Neuronal stem cell (in vitro differentiated cells): ENCODE data around the gene WDR83.

Experiments
- DNase-seq: peaks from one replicate; pipeline ENCODE4 v3.0.0-alpha.2; 2013; ENCODE audit warnings: low spot score
- H2AFZ ChIP-seq: one replicate; pipeline ENCODE4 v1.6.1; 2013; ENCODE audit warnings: mild to moderate bottlenecking, low read length, inconsistent platforms
- H2AK5ac ChIP-seq: 2 replicates; pipeline ENCODE4 v1.6.1; 2013; ENCODE audit warnings: low read depth, mild to moderate bottlenecking, inconsistent platforms, low read length, moderate library complexity, mixed read lengths
- H2BK120ac ChIP-seq: 2 replicates; pipeline ENCODE4 v1.6.1; 2013; ENCODE audit warnings: low read depth, mild to moderate bottlenecking, inconsistent platforms, low read length, moderate library complexity, mixed read lengths
- H2BK12ac ChIP-seq: one replicate; pipeline ENCODE4 v1.6.1; 2013; ENCODE audit warnings: low read length, inconsistent platforms
- H2BK15ac ChIP-seq: 2 replicates; pipeline ENCODE4 v1.6.1; 2013; ENCODE audit warnings: mild to moderate bottlenecking, low read length, inconsistent platforms, mixed read lengths
- H2BK5ac ChIP-seq: one replicate; pipeline ENCODE4 v1.6.1; 2013; ENCODE audit warnings: inconsistent platforms, mild to moderate bottlenecking, low read length, moderate library complexity
- H3K14ac ChIP-seq: one replicate; pipeline ENCODE4 v1.6.1; 2013; ENCODE audit warnings: low read length, inconsistent platforms
- H3K18ac ChIP-seq: 2 replicates; pipeline ENCODE4 v1.6.1; 2013; ENCODE audit warnings: low read length, inconsistent platforms
- H3K23ac ChIP-seq: 2 replicates; pipeline ENCODE4 v1.6.1; 2013; ENCODE audit warnings: low read depth, mild to moderate bottlenecking, mixed read lengths, low read length, inconsistent platforms; ENCODE audit not compliant: poor library complexity
- H3K27ac ChIP-seq: replicated peaks from 3 replicates; pipeline ENCODE4 v1.5.1; 2013; ENCODE audit warnings: low read length, inconsistent platforms
- H3K27me3 ChIP-seq, 3 experiments: 2 replicates each; pipeline ENCODE4 v1.6.1; 2013; ENCODE audit warnings: low read length in 3 of 3, mild to moderate bottlenecking in 2 of 3, inconsistent platforms in 1 of 3, low read depth in 1 of 3, mixed read lengths in 1 of 3, moderate library complexity in 1 of 3; ENCODE audit not compliant: control insufficient read depth in 3 of 3, insufficient read depth in 3 of 3
- H3K36me3 ChIP-seq, 2 donors: replicated peaks in 1 of 2; 2 replicates each; pipeline ENCODE4 v1.6.1; 2013; ENCODE audit warnings: low read length in 2 of 2; ENCODE audit not compliant: control insufficient read depth in 2 of 2, insufficient read depth in 2 of 2
- H3K4ac ChIP-seq: 2 replicates; pipeline ENCODE4 v1.6.1; 2013; ENCODE audit warnings: inconsistent platforms, mild to moderate bottlenecking, low read length, moderate library complexity
- H3K4me1 ChIP-seq, 2 donors: 1 replicate in 1 of 2; 2 replicates in 1 of 2; pipeline ENCODE4 v1.6.1; 2013; ENCODE audit warnings: low read length in 2 of 2, low read depth in 1 of 2; ENCODE audit not compliant: control insufficient read depth in 2 of 2, insufficient read depth in 1 of 2
- H3K4me2 ChIP-seq: one replicate; pipeline ENCODE4 v1.6.1; 2013; ENCODE audit warnings: mild to moderate bottlenecking, low read length, inconsistent platforms; ENCODE audit not compliant: insufficient read depth, poor library complexity, severe bottlenecking
- H3K4me3 ChIP-seq, 2 donors: 2 replicates each; pipeline ENCODE4 v1.5.1; 2013; ENCODE audit warnings: low read length in 2 of 2, mild to moderate bottlenecking in 2 of 2, inconsistent platforms in 1 of 2, moderate library complexity in 1 of 2
- H3K79me1 ChIP-seq: one replicate; pipeline ENCODE4 v1.6.1; 2013; ENCODE audit warnings: low read depth, mild to moderate bottlenecking, inconsistent platforms, low read length, moderate library complexity
- H3K9ac ChIP-seq: one replicate; pipeline ENCODE4 v1.6.1; 2013; ENCODE audit warnings: mild to moderate bottlenecking, low read depth, low read length, inconsistent platforms; ENCODE audit not compliant: poor library complexity
- H3K9me3 ChIP-seq, 2 donors: replicated peaks in 1 of 2; 2 replicates each; pipeline versions ENCODE3 to v1.6.1; 2013; ENCODE audit warnings: low read length in 2 of 2, mild to moderate bottlenecking in 2 of 2, inconsistent platforms in 1 of 2, low read depth in 1 of 2, mixed read lengths in 1 of 2, moderate library complexity in 1 of 2; ENCODE audit not compliant: control insufficient read depth in 2 of 2, insufficient read depth in 1 of 2
- H4K8ac ChIP-seq: one replicate; pipeline ENCODE4 v1.6.1; 2013; ENCODE audit warnings: low read depth, mild to moderate bottlenecking, inconsistent platforms, low read length, moderate library complexity
- H4K91ac ChIP-seq: one replicate; pipeline ENCODE4 v1.6.1; 2013; ENCODE audit warnings: low read length, low read depth, mild to moderate bottlenecking, inconsistent platforms; ENCODE audit not compliant: poor library complexity
- WGBS, 2 donors: extraction: QIAGEN DNeasy Blood & Tissue Kit; methylation state at CpG; one replicate each; pipeline ENCODE4 v1.1.7; 2013; ENCODE audit warnings: missing lambda C conversion rate in 2 of 2, mixed read lengths in 1 of 2; ENCODE audit not compliant: insufficient read length in 2 of 2, insufficient replicate concordance in 1 of 2; ENCODE audit errors: extremely low coverage in 2 of 2; 5-methylcytosine and 5-hydroxymethylcytosine counted together

The WDR83 gene

GRCh38 chr19:12664406-12665280 lies 2.0 kb upstream of the WDR83 start:
- Histone ChIP-seq H3K9ac (peak overlapping the region; percentile 13), H3K79me1 (peaks cover 16% of the 10 kb centered on the region), H3K18ac (no peak overlapping the region), H4K8ac (no peak overlapping the region), H2BK5ac (no peak overlapping the region), H3K9me3 (no peaks in the 10 kb centered on the region), H3K4me2 (no peak overlapping the region), H3K14ac (no peak overlapping the region), H3K36me3 (peaks cover 31 to 62% of the 10 kb centered on the region in 2 donors), H3K4ac (no peak overlapping the region), H3K27ac (no peak overlapping the region), H4K91ac (no peak overlapping the region), H2BK120ac (no peak overlapping the region), H3K4me1 (peaks cover 11 to 17% of the 10 kb centered on the region in 2 donors), H2AK5ac (no peak overlapping the region), H2AFZ (no peak overlapping the region), H2BK12ac (no peak overlapping the region), H3K4me3 (peak overlapping the region in 1 of 2 donors; percentile 67), H3K23ac (peak overlapping the region; percentile 60), H3K27me3 (no peaks in the 10 kb centered on the region), H2BK15ac (no peak overlapping the region)
- no CpG with 5 or more reads among the region's 29 CpGs for WGBS, 2 donors
- no peak for DNase-seq

GRCh38 chr19:12665281-12665573 lies 1.4 kb upstream of the WDR83 start:
- Histone ChIP-seq H2BK5ac (no peak overlapping the region), H3K23ac (no peak overlapping the region), H3K14ac (no peak overlapping the region), H2AK5ac (no peak overlapping the region), H3K27me3 (no peaks in the 10 kb centered on the region), H3K79me1 (peaks cover 21% of the 10 kb centered on the region), H3K9me3 (no peaks in the 10 kb centered on the region), H3K4me2 (no peak overlapping the region), H3K4me3 (peak overlapping the region in 1 of 2 donors; percentile 67), H4K91ac (no peak overlapping the region), H2BK120ac (no peak overlapping the region), H4K8ac (no peak overlapping the region), H2BK15ac (no peak overlapping the region), H3K18ac (no peak overlapping the region), H2BK12ac (no peak overlapping the region), H3K36me3 (peaks cover 28 to 57% of the 10 kb centered on the region in 2 donors), H2AFZ (no peak overlapping the region), H3K4me1 (peaks cover 14 to 20% of the 10 kb centered on the region in 2 donors), H3K4ac (no peak overlapping the region), H3K27ac (no peak overlapping the region), H3K9ac (no peak overlapping the region)
- DNase-seq, result no peak
- WGBS, 2 donors, result no CpG with 5 or more reads among the region's 10 CpGs

GRCh38 chr19:12665671-12666264 lies 839 bp upstream of the WDR83 start:
- no CpG with 5 or more reads among the region's 12 CpGs for WGBS, 2 donors
- Histone ChIP-seq H3K4me3 (peak overlapping the region; percentile 67 to 88), H3K27ac (no peak overlapping the region), H3K4me2 (peak overlapping the region; percentile 55), H3K18ac (peak overlapping the region; percentile 5), H2BK5ac (peak overlapping the region; percentile 16), H3K27me3 (no peaks in the 10 kb centered on the region), H2AK5ac (no peak overlapping the region), H3K79me1 (peaks cover 24% of the 10 kb centered on the region), H2BK12ac (no peak overlapping the region), H3K4ac (no peak overlapping the region), H2BK120ac (no peak overlapping the region), H3K23ac (no peak overlapping the region), H3K36me3 (peaks cover 28 to 58% of the 10 kb centered on the region in 2 donors), H3K9me3 (no peaks in the 10 kb centered on the region), H2BK15ac (no peak overlapping the region), H4K91ac (no peak overlapping the region), H3K14ac (no peak overlapping the region), H2AFZ (peak overlapping the region; percentile 92), H3K9ac (peak overlapping the region; percentile 90), H4K8ac (peak overlapping the region; percentile 29), H3K4me1 (peaks cover 17 to 25% of the 10 kb centered on the region in 2 donors)
- DNase-seq, result no peak

- Histone ChIP-seq H3K36me3 (peaks cover 29 to 55% of the 10 kb centered on the region in 2 donors), H3K9me3 (no peaks in the 10 kb centered on the region), H3K4me2 (peak overlapping the region; percentile 29), H2AK5ac (peak overlapping the region; percentile 95), H2BK15ac (no peak overlapping the region), H2BK120ac (no peak overlapping the region), H3K23ac (peak overlapping the region; percentile 75), H3K4ac (no peak overlapping the region), H3K4me3 (peak overlapping the region; percentile 78 to 92), H4K8ac (no peak overlapping the region), H2BK12ac (no peak overlapping the region), H3K27me3 (no peaks in the 10 kb centered on the region), H3K14ac (no peak overlapping the region), H4K91ac (no peak overlapping the region), H2BK5ac (no peak overlapping the region), H3K9ac (peak overlapping the region; percentile 7), H3K18ac (no peak overlapping the region), H3K27ac (no peak overlapping the region), H3K4me1 (peaks cover 17 to 25% of the 10 kb centered on the region in 2 donors), H3K79me1 (peaks cover 26% of the 10 kb centered on the region), H2AFZ (no peak overlapping the region)
- no CpG with 5 or more reads among the region's 4 CpGs for WGBS, 2 donors
- DNase-seq, result no peak
Measured at GRCh38 chr19:12667731-12668302, 1.2 kb downstream of the WDR83 start.
